HG03039 (cell line): ENCODE data around the gene TAS2R41.

Source experiments
- ATAC-seq: cut with Tn5 transposase; IDR thresholded peaks from one replicate; pipeline ENCODE4 v1.9.1; 2021; ENCODE audit warnings: mild to moderate bottlenecking, moderate library complexity; ENCODE audit not compliant: unreplicated experiment

TAS2R41 gene, protein sequence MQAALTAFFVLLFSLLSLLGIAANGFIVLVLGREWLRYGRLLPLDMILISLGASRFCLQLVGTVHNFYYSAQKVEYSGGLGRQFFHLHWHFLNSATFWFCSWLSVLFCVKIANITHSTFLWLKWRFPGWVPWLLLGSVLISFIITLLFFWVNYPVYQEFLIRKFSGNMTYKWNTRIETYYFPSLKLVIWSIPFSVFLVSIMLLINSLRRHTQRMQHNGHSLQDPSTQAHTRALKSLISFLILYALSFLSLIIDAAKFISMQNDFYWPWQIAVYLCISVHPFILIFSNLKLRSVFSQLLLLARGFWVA

DNA sequence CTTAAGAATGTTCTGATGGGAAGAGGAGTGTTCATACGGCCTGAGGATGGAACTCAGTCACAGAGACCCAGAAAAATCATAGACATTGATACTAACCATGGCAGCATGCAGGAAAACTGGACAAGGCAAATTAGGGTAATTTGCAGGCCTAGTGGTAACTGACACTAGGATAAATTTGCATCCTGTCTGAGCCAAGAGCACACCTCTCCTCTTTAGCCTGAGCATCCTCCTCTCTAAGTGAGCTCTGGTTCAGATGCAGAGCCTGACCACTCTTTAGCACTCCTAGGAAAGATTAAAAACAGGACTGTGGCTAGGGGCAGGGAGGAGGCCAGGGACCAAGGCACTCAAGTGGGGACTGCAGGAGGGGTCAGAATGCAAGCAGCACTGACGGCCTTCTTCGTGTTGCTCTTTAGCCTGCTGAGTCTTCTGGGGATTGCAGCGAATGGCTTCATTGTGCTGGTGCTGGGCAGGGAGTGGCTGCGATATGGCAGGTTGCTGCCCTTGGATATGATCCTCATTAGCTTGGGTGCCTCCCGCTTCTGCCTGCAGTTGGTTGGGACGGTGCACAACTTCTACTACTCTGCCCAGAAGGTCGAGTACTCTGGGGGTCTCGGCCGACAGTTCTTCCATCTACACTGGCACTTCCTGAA lies at the start of gene TAS2R41:
Gene TAS2R41, plus strand, starts transcription at position 373 of the 650 bp plus-strand sequence. Its CDS starts 0 bp downstream, at position 373.
- no peak for ATAC-seq

DNA sequence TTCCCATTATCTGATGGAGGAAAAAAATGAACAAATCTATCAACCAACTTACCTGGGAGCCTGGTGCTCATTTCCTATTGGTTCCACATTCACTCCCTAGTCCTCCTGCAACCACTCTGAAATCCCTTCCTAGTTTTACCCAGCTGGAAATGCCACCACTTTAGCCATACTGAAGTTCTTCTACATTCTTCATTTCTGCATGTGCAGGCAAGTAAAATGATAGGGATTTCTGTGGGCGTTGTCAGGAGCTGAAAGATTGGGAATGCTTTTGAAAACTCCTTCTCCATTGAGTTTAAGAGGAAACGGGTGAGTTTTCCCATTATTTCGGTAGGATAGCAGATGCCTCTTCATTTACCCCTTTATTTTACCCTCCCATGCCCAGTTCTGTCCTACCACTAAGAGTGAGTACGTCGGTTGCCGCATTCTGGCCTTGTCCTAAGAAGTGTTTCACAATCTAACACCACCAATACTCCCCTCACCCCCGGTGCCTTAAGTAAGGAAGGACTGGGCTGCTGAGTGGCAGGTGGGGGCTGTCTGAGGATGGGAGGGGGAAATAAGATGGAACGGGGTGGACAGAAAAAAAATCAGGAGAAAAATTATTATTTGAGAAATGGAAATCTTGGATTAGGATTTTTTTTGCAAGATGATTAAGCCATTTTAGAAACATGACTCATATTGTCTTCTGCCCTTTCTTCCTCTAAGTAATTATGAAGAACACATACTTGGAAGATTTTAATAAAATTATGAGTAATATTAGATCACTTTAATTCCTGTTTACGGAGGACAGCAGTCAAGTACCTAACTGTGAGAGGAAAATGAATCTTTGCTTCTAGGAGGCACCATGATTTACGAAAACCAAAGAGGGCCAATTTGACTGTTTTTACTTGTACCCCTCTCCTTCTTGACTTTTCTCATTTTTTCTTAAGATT lies 47.6 kb upstream of the TAS2R41 start:
- ATAC-seq = no peak

DNA sequence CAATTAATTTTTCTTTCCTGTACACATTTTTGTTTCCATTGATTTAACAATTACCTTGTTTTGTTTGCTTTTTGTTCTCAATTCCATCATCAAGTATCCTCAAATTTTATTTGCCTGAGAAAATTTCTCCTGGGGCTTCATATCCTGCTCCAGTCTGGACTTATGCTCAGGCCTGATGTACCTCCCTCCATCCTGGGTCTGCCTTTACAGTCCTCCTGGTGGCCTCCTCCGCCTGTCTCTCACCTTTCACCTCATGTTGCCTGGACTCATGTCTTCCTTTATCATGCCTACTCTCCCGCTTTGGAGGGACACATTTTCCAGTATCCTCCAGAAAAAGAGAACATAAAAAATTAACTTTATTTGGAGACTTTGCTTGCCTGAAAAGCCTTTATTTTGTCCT lies 46.6 kb upstream of the TAS2R41 start:
- ATAC-seq = no peak

DNA sequence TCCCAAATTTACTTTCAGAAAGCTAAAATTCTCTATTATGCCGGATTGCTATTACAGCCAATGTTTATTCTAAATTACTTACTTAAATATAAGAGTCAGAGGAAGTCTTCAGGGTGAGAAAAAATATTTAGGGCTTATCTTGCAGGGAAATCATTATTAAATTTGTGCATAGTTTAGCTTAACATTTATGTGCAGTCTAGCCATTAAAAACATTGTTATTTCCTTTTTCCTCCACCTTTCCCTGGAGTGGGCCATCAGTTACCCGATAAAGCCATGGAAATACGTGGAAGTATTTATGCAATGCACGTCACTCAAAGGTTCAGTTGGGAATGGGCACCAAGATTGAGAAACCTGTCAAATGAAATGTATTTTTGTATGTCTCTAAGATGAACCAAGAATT lies 43.9 kb upstream of the TAS2R41 start:
- no peak for ATAC-seq

DNA sequence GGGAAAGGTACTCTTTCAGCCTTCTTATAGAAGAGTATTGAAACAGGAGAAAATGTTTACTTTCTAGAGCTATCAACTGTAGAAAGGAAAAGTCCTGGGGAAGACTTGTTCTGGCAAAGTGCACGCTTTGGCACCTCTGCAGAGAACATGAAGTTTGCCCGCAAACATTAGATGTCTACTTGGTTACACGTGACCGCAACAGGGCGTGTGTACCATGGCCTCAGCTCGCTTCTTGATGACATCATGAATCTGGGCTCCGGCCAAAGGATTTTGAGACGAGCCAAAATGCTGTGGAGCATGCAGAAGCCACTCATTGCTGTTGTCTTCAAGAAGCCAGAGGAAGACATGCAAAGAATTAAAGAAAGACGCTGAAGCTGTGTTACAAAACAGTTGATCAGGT lies 43.0 kb upstream of the TAS2R41 start:
- ATAC-seq = no peak

DNA sequence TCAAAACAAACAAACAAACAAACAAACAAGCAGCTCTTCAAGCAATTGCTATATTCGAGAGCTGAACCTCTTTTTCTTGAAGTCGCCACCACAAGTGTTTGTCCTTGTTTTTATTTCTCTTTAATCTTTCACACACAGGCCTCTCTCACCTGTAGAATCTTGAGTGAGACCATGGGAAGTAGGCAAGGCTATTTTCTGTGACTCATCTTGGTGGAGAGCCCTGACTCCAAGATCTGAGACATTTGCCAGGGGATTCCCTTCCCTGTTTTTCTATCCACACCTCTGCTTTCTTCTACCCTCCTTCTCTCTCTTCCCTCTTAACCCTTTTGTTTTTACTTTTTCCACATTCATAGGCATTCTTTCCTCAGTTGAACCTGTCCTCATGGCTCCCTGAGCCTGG lies 42.4 kb upstream of the TAS2R41 start:
- ATAC-seq = no peak

DNA sequence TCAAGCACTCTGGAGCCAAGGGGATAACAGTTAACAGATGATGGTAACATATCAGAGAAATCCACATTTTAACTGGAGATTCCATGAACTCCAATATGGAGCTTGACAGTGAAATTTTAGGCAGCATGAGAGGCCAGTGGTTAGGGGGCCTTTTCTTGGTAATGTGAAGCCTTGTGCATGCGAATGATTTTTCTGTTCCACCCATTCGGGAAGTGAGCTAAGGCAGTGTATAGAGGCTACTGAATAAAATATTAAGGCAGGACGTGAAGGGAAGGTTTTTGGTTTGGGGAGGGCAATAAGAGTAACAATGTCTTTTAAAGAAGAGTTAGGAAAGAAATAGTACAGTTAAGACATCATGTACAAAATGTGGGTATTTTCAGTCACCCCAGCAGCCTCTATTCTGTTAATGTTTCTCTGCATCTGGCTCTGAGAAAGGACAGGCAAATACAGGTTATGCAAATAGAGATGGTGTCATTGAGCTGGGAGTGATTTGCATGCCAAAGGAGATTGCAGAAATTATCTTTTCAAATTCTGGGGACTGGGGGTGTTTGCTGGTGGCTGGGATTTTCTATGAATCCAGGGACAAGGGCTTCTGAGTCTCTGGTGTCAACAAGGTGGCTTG lies 41.2 kb upstream of the TAS2R41 start:
- peak; percentile 75 for ATAC-seq

DNA sequence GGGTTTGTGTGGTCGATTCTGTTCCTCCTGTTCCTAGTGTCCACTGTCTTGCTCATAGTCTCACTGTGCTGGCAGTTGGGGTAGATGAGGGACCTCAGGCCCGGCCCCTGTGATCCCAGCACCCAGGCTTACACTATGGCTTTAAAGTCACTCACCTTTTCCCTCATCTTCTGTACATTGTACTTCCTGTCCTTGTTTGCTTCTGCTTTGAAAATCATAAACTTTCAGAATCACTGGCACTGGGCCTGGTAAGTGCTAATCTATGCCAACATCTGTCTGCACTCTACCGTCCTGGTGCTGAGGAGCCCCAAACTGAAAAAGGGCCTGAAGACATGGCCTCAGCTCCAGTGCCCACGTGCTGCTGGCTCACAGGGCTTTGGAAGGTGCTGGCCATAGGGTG lies 40.1 kb upstream of the TAS2R41 start:
- ATAC-seq = no peak

DNA sequence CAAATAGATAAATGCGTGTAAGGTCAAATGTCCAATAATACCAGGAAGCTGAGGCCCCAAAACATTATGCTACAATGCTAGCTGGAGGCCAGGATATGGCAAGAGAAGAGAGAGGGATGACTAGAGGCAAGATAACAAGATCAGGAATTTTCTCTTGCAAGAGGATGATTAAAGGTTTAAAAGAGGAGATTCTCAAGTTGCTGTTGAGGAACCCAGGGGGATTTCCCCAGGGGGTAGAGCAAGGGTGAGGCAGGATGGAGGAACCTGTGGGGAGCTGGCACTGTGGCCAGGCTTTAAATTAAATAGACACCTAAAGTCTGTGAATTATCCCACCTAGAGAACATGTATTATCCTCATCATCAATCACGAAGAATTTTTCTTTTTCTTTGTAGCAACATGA lies 37.8 kb upstream of the TAS2R41 start:
- no peak for ATAC-seq

DNA sequence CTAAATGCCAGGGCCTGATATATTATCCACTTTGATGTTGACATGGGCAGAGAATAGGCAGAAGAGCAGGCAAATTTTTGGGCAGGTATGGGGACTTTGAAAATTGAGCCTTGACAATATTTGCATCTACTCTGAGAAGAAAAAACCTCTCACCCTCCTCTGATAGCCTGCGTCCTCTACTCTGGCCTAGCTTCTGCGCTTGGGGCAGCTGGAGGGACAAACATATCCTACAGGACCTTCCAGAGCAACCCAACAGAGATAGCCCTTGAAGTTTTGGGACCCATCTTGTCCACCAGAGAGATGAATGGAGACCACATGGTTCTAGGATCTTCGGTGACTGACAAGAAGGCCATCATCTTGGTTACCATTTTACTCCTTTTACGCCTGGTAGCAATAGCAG lies 34.5 kb upstream of the TAS2R41 start, which contains the start of gene TAS2R60:
Gene TAS2R60, plus strand, starts transcription at position 301 of the 400 bp plus-strand sequence. Its CDS starts 0 bp downstream, at position 301.
- no peak for ATAC-seq

DNA sequence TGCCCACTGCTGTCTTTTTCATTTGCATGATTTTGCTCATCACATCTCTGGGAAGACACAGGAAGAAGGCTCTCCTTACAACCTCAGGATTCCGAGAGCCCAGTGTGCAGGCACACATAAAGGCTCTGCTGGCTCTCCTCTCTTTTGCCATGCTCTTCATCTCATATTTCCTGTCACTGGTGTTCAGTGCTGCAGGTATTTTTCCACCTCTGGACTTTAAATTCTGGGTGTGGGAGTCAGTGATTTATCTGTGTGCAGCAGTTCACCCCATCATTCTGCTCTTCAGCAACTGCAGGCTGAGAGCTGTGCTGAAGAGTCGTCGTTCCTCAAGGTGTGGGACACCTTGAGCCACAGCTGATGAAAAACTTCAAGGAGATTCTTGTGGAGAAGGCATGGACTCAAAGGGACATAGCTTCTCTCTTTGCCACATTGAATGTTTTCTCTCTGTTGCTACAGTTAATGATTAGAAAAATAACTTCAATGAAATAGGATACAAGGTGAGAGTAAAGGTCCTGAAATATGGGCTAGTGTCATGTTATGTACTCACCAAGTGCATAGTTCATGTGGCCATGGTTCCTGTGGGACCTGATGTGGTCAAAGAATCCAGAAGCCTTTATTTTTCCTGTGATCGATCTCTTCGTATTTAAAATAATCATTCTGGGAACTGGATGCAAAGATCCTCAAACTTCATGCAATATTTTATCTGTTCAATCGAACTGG lies 33.5 kb upstream of the TAS2R41 start:
- no peak for ATAC-seq

DNA sequence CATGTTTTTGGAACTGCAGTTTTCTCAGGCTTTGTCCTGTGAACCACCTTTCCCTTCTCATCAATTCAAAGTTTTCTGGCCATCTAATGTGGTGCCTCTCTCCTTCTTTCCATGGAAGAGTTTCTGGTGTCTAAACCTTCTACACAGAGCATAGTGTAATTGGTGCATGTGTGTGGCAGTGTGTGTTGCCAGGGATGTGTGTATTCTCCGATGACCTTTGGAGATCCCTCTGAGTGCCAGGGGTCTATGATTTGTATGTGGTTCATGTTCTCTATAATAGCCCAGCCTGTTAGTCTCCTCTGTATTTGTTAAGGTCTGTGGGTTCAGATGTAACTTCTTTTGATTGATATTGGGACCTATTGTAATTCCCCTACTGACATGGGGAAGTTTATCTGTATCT lies 32.9 kb upstream of the TAS2R41 start:
- ATAC-seq = no peak

DNA sequence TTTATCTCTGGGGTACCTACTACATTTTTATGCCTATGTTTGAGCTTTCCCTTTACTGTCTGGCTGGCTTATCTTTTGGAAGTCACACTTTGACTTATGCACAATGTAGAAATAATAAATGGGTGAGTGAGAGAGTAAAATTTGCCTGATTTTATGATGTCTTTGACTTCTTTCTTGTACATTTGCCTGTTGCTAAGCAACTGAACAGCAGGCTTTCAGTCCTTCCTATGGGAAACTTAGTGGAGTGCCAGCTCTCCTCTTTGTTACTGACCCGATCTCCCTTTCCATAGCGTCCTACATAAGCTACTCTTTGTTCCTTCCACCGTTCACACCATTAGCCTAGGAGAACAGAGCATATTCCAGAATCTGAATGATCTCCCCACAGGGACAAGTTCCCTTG lies 30.2 kb upstream of the TAS2R41 start:
- no peak for ATAC-seq

DNA sequence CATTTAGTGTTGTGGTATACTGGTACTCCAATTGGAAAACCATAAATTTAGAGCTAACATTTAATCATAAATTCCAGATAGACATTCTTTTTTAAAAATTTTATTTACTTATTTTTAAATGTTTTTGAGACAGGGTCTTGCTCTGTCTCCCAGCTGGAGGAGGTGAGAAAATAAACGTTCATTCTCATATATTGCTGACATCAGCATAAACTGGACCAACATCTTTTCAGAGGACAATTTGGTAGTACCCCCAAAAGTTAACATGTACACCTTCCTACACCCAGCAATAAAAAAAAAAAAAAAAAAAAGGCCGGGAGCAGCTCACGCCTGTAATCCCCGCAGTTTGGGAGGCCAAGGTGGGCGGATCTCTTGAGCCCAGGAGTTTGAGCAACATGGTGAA lies 29.2 kb upstream of the TAS2R41 start:
- ATAC-seq = no peak

DNA sequence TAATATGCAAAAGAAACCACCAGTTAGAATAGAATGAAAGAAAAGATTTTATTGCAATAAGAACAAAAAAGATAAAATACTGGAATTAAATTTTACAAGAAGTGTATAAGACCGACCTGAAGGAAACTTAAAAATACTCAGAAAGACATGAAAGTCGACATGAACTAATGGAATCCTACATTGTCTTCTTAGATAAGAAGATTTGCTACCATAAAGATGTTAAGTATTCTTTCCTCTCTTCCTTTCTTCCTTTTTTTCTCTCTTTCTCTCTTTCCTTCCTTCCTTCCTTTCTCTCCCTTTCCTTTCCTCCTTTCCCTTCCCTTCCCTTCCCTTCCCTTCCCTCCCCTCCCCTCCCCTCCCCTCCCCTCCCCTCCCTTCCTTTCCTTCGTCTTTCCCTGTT lies 27.9 kb upstream of the TAS2R41 start:
- ATAC-seq = no peak

DNA sequence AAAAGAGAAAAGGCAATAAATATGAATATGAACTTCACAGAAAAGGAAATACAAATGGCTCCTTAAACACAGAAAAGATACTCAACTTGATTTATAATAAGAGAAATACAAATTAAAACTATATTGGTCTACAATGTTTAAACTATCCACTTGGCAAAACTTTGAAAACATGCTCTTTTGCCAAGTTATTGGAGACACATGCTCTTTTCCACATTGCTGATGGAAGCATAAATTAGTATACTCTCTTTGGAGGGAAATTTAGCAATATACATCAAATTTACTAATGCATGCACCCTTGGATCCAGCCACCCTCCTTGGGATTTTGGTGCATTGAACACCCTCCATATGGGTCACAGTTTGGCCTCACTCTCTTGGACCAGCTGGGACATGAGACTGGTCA lies 26.6 kb upstream of the TAS2R41 start:
- no peak for ATAC-seq

DNA sequence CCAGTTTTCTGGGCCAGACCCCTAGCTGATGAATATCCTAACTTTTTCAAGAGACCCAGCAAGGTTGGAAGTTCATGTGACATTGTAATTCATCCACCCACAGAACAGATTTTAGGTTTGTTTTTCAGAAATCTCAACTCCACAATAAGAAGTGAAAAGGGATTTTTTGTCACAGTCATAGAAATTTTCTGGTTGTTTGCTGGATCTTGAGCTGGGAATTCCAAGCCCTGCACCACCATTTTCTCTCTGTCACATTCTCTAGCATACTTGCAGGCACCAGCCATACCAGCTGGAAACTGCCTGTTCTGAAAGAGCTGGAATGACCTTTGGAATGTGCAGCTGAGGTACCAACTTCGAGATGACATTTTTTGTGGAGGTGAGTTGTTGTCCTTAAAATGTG lies 25.9 kb upstream of the TAS2R41 start:
- ATAC-seq = no peak

DNA sequence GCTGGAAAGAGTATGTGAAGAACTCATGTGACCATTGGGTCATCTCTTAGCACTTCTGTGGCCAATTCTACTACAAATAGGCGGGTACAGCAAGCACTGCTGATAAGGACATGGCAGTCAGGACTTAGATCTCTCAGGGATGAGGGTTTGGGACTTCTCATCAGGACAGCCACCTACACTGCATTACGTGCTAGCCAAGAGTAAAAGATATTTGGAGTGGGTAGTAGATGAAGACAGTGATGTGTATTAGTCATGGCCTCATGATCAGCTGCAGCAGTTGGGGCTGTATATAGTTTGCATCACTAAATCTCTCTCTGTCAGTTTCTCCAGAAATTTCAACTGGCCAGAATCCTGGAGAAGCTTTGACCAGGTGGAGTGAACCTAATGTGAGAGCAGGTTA lies 25.2 kb upstream of the TAS2R41 start:
- ATAC-seq = no peak

DNA sequence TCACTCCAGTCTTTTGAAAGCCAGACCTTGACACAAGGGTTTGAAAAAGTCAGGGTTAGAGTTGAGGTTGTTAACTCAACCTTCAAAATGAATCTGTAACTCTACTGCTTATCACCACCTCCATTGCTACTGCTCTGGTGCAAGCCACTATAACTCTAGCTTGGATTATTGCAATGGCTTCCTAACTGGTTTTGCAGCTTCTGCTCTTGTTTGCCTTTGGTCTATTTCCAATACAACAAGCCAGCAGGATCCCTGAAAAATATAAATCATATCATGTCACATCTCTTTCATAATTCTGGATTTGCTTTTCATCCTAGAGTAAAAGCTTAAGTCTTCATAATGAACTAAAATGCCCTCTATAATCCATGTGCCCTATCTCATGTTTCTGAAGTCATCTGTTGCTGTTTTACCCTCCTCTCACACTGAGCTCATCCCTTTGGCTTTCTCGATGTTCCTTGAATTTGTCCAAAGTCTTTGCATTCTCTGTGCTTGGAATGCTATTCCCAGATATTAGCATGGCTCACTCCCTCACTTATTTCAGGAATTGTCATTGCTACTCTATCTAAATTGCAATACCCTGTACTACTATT lies 23.5 kb upstream of the TAS2R41 start:
- no peak for ATAC-seq

DNA sequence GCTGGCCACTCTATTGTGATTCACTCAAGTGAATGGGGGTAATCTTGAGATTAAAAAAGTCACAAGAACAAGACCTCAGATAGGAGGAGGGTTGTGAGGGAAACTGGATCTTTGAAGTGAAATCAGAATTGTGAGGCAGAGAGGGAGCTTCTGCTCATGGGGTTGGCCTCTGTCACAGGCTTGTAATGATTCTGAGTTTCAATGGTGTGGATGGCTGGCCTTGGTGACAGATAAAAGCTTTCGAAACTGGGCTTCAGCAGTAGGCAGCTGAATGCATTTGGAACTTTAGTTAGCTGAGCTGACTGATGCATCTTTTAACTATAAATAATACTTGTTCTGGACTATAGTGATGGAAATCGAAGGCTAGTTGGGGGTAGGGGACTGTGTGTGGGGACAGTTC lies 22.2 kb upstream of the TAS2R41 start:
- ATAC-seq = no peak
